ENCODE results near the gene TFDP1. TPM values are rescaled to one million over a fixed set of nuclear protein-coding genes. Genes with fewer than 3 reads are reported as not detected.
"Not testable (repeated sequence)": the region's sequence is repeated elsewhere in the genome, so short reads cannot be mapped to it uniquely, and the experiment has no call there.

Gene TFDP1
- total RNA-seq, 4 donors from 2014 or later = 48.0 to 84.2 (median 53.9) TPM

GRCh38 chr13:113561417-113562084 lies 23.0 kb upstream of the TFDP1 start:
- Histone ChIP-seq H3K9me3 (no peaks in the 10 kb centered on the region), H3K27ac (no peak overlapping the region), H3K4me1 (no peaks in the 10 kb centered on the region), H3K27me3 (no peaks in the 10 kb centered on the region), H3K4me3 (replicated peaks in 1 of 3) (no peak overlapping the region), H3K36me3 (no peaks in the 10 kb centered on the region)
- intact Hi-C loops (cut with DNase I) = loop anchor here (10.0 kb wide), 1 partner anchor 67 kb away; the partner anchor contains the start of gene DCUN1D2
- TF ChIP-seq POLR2A (IDR thresholded peaks at IDR 0.05) (no peak), CTCF (IDR thresholded peaks at IDR 0.05) (no peak)
- WGBS, 2 donors = 88 to 93% methylated on average over 15 of the region's 19 CpGs
- no peak for DNase-seq

DNA sequence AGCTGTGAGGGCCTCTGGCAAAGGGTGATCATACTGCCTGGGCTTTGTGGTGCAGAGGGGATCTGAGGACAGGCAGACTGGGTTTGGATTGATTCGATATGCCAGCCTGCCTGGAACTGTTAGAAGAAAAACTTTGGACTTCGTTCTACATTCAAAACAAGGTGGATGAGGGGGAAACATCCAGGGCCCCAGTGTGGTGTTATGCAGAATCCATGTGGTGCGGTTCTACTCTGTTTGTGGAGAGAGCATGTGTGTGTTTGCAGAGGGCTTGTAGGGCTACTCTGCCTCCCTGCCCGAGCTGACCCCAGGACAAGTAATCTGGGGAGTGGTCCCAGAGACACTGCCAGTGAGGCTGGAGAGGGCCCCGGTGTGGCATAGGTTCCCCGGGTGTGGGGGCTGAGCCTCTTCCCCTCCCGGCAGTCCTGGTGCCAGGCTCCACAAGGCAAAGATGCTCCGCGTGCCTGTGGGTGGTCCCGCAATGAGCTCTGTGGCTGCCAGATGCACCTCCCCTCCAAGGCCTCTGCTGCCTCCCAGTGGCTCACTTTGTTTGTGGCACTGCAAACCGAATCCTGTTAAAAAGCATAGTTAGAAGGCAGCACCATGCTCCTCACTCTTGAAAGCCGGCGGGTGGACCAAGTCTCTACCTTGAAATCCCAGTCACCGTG lies 22.3 kb upstream of the TFDP1 start:
- DNase-seq = peak; percentile 55 to 64
- Histone ChIP-seq H3K27me3 (no peaks in the 10 kb centered on the region), H3K4me1 (no peaks in the 10 kb centered on the region), H3K36me3 (no peaks in the 10 kb centered on the region), H3K4me3 (replicated peaks in 1 of 3) (no peak overlapping the region), H3K27ac (no peak overlapping the region), H3K9me3 (no peaks in the 10 kb centered on the region)
- intact Hi-C loops (cut with DNase I) = loop anchor here (10.0 kb wide), 1 partner anchor 67 kb away; the partner anchor contains the start of gene DCUN1D2
- TF ChIP-seq POLR2A (IDR thresholded peaks at IDR 0.05) (no peak), CTCF (IDR thresholded peaks at IDR 0.05) (peak; percentile 11 to 77 (median 61))
- WGBS, 2 donors = 17 to 24% methylated on average over 12 to 14 of the region's 14 CpGs

DNA sequence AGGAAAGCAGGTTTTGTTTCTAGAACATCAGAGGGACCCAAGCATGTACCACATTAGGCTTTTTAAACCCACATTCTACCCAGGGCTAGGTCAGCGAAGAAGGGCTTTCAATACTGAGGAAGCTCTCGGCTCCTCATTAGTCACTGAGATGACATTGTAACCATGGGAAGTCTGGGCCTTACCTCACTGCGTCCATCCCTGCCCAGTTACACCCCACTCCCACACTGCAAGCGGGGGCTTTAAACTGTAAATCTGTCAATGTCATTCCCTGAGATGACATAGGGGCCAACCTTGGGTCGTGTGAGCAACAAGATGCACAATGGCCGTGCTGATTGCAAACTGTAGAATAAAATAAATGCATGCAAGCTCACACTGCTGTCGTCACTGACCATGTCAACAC lies 21.7 kb upstream of the TFDP1 start:
- no peaks in the 10 kb centered on the region for H3K4me1 ChIP-seq
- intact Hi-C loops (cut with DNase I) = loop anchor here (10.0 kb wide), 1 partner anchor 68 kb away; the partner anchor contains the start of gene DCUN1D2
- no peak overlapping the region for H3K27ac ChIP-seq
- TF ChIP-seq POLR2A (IDR thresholded peaks at IDR 0.05) (no peak), CTCF (IDR thresholded peaks at IDR 0.05) (no peak)
- no peak for DNase-seq
- 79 to 83% methylated on average over 6 of the region's 7 CpGs for WGBS, 2 donors
- no peak overlapping the region for H3K4me3 ChIP-seq (replicated peaks in 1 of 3)
- H3K9me3 ChIP-seq = no peaks in the 10 kb centered on the region
- no peaks in the 10 kb centered on the region for H3K36me3 ChIP-seq
- H3K27me3 ChIP-seq = no peaks in the 10 kb centered on the region

GRCh38 chr13:113563511-113563910 lies 21.0 kb upstream of the TFDP1 start:
- not testable (repeated sequence) for H3K4me1 ChIP-seq; H3K4me3 ChIP-seq (replicated peaks in 1 of 3); H3K9me3 ChIP-seq; H3K27ac ChIP-seq; H3K27me3 ChIP-seq; DNase-seq; H3K36me3 ChIP-seq
- intact Hi-C loops (cut with DNase I) = loop anchor here (10.0 kb wide), 1 partner anchor 69 kb away; the partner anchor contains the start of gene DCUN1D2
- 71 to 89% methylated on average over 3 to 4 of the region's 4 CpGs for WGBS, 2 donors

- intact Hi-C loops (cut with DNase I) = loop anchor here (10.0 kb wide), 1 partner anchor 70 kb away; the partner anchor contains the start of gene DCUN1D2
- H3K9me3 ChIP-seq = no peaks in the 10 kb centered on the region
- no peak for TF ChIP-seq CTCF (IDR thresholded peaks at IDR 0.05)
- TF ChIP-seq POLR2A (IDR thresholded peaks at IDR 0.05) = no peak
- H3K4me1 ChIP-seq = no peaks in the 10 kb centered on the region
- no peak overlapping the region for H3K4me3 ChIP-seq (replicated peaks in 1 of 3)
- no peak overlapping the region for H3K27ac ChIP-seq
- DNase-seq = no peak
- H3K27me3 ChIP-seq = no peaks in the 10 kb centered on the region
- H3K36me3 ChIP-seq = no peaks in the 10 kb centered on the region
- WGBS, 2 donors = 78 to 82% methylated on average over 17 of the region's 17 CpGs
Observed at GRCh38 chr13:113564331-113565023, 20.1 kb upstream of the TFDP1 start.

All from thyroid gland (tissue), 4 donors.